Heart right ventricle (tissue), 16 donors: ENCODE results near the gene SMYD3. TPM values are rescaled to one million over a fixed set of nuclear protein-coding genes. Genes with fewer than 3 reads are reported as not detected.
"Not testable (repeated sequence)": the region's sequence is repeated elsewhere in the genome, so short reads cannot be mapped to it uniquely, and the experiment has no call there.

Source experiments
- ATAC-seq, 8 donors: fragments of 200-7000 bp; cut with Tn5 transposase; one replicate each; pipeline ENCODE4 v1.9.1; 2020; ENCODE audit warnings: mild to moderate bottlenecking in 8 of 8, moderate library complexity in 8 of 8, moderate number of reproducible peaks in 1 of 8
- DNase-seq, 2 donors: peaks; one replicate each; pipeline ENCODE4 v3.0.0-alpha.2; 2020
- H3K27ac ChIP-seq, 10 donors: fragments of 200-600 bp; sonication (generic) in 2 of 10; one replicate each; pipeline versions ENCODE4 v1.5.0 to v1.8.0; 2020 to 2022; ENCODE audit warnings: mild to moderate bottlenecking in 3 of 10
- H3K27me3 ChIP-seq, 7 donors: fragments of 200-600 bp; one replicate each; pipeline ENCODE4 v1.8.0; 2021 to 2022; ENCODE audit warnings: mild to moderate bottlenecking in 2 of 7
- H3K36me3 ChIP-seq, 9 donors: fragments of 200-600 bp; sonication (generic) in 1 of 9; one replicate each; pipeline versions ENCODE4 v1.5.0 to v1.8.0; 2020 to 2022; ENCODE audit warnings: mild to moderate bottlenecking in 2 of 9
- H3K4me1 ChIP-seq, 9 donors: fragments of 200-600 bp; sonication (generic) in 1 of 9; one replicate each; pipeline versions ENCODE4 v1.5.0 to v1.8.0; 2020 to 2022; ENCODE audit warnings: mild to moderate bottlenecking in 4 of 9
- H3K4me3 ChIP-seq, 10 donors: fragments of 200-600 bp; sonication (generic) in 2 of 10; one replicate each; pipeline versions ENCODE4 v1.5.0 to v1.8.0; 2020 to 2022; ENCODE audit warnings: mild to moderate bottlenecking in 7 of 10, moderate library complexity in 2 of 10
- H3K9me3 ChIP-seq, 11 donors: fragments of 200-600 bp in 10 of 11; sonication (generic) in 2 of 11; one replicate each; pipeline versions ENCODE4 v1.5.0 to v1.8.0; 2013 to 2022; ENCODE audit warnings: mild to moderate bottlenecking in 2 of 11, control low read depth in 1 of 11, moderate library complexity in 1 of 11
- CTCF ChIP-seq, 9 donors: fragments of 200-600 bp; sonication (generic) in 2 of 9; IDR thresholded peaks; one replicate each; pipeline versions ENCODE4 v1.5.0 to v1.8.0; 2021 to 2022; ENCODE audit warnings: antibody characterized with exemption in 9 of 9, mild to moderate bottlenecking in 5 of 9, moderate library complexity in 1 of 9
- WGBS, 2 donors: extraction: QIAGEN DNeasy Blood & Tissue Kit; methylation state at CpG; one replicate each; pipeline ENCODE4 v1.1.7; 2013; ENCODE audit warnings: inconsistent platforms in 1 of 2; 5-methylcytosine and 5-hydroxymethylcytosine counted together
- intact Hi-C, 10 donors: fragments of 100-400 bp; cut with DNase I; formaldehyde crosslinking; loops; one replicate each; pipeline versions ENCODE4 v1.11.1 to v1.14.2; 2022
- polyA plus RNA-seq, 2 donors: library from polyadenylated mRNA; stranded (reverse); fragments of 200-250 nt; gene quantifications; one replicate each; pipeline ENCODE4 v1.2.3, GENCODE V29; 2013
- total RNA-seq, 10 donors: library from RNA; stranded (reverse); fragmentation: NEBNext Ultra II Directional in 3 of 10; extraction: Animal tissue kit (Norgen Biotek cat#: 25700) in 3 of 10; gene quantifications; one replicate each; pipeline versions ENCODE4 v1.2.1 to v1.2.4, GENCODE V29; 2021 to 2023
- donor health status: Arrhythmogenic right ventricular cardiomyopathy.
- donor health status: ischemic (EF 13 %, LVEDD 7.1; RV severe dilation, severe dysfunction).
- donor health status: healthy with polysubstance abuse.
- donor health status: DM: no; HTN: yes; CAD: no.
- donor health status: DM: no; HTN: no; CAD: no.
- donor health status: ischemic (EF 25% LVEDD 6.9; RV normal size, moderate dysfunction).
- donor health status: ischemic (EF 25% LVEDD 5.7; RV mildly dilated, moderate dysfunction).
- donor health status: healthy.
- donor health status: DM: yes; HTN: yes; CAD: no.
- donor health status: Ischemic cardiomyopathy.
- donor health status: ischemic (EF 35%, LVEDD 5.7; RV mildly dilated, moderate dysfunction).
- donor health status: nonischemic (EF 11% LVEDD 7.7; RV severe dilation, severe dysfunction).
- donor health status: DM: yes; HTN: yes; CAD: no.
- donor health status: PGD.
- donor health status: ischemic (EF 29% LVEDD 5.4; RV normal size, mild dysfunction).
- donor health status: nonischemic (EF 23%, LVEDD 6.1; RV moderate dilation, normal function).

SMYD3 gene
- total and polyA plus RNA-seq, 12 donors, result 5.9 to 13.9 (median 8.1) TPM

- no peaks in the 10 kb centered on the region for H3K4me1 ChIP-seq
- no peak for DNase-seq
- peaks cover 0 to 15% (median 5%) of the 10 kb centered on the region in 11 donors for H3K9me3 ChIP-seq
- no peaks in the 10 kb centered on the region for H3K36me3 ChIP-seq
- H3K4me3 ChIP-seq, result no peak overlapping the region
- ATAC-seq, result no peak
- WGBS, 2 donors, result 38 to 78% methylated on average over 1 of the region's 1 CpG
- no peak overlapping the region for H3K27ac ChIP-seq
- intact Hi-C loops, result no loop called here
- no peak for TF ChIP-seq CTCF (IDR thresholded peaks at IDR 0.05)
- no peaks in the 10 kb centered on the region for H3K27me3 ChIP-seq
Measured at GRCh38 chr1:246077476-246077875, 429.6 kb downstream of the SMYD3 start.

GRCh38 chr1:246074421-246074820 is 432.7 kb downstream of the SMYD3 start:
- H3K9me3 ChIP-seq, result peaks cover 0 to 4% (median 0%) of the 10 kb centered on the region in 11 donors
- ATAC-seq (no peak), DNase-seq (no peak)
- no peaks in the 10 kb centered on the region for H3K4me1 ChIP-seq
- no peak overlapping the region for H3K27ac ChIP-seq
- no peak for TF ChIP-seq CTCF (IDR thresholded peaks at IDR 0.05)
- no peak overlapping the region for H3K4me3 ChIP-seq
- no peaks in the 10 kb centered on the region for H3K36me3 ChIP-seq
- H3K27me3 ChIP-seq, result no peaks in the 10 kb centered on the region
- intact Hi-C loops, result no loop called here
- WGBS, 2 donors, result 94 to 95% methylated on average over 2 of the region's 2 CpGs

GRCh38 chr1:246072456-246072955 is 434.6 kb downstream of the SMYD3 start:
- no peak for DNase-seq
- H3K27ac ChIP-seq, result no peak overlapping the region
- no peaks in the 10 kb centered on the region for H3K27me3 ChIP-seq
- no peaks in the 10 kb centered on the region for H3K36me3 ChIP-seq
- no peak for TF ChIP-seq CTCF (IDR thresholded peaks at IDR 0.05)
- intact Hi-C loops, result no loop called here
- H3K4me1 ChIP-seq, result peaks cover 0 to 3% (median 0%) of the 10 kb centered on the region in 9 donors
- 81 to 86% methylated on average over 5 of the region's 5 CpGs for WGBS, 2 donors
- H3K9me3 ChIP-seq, result peaks cover 0 to 4% (median 0%) of the 10 kb centered on the region in 11 donors
- no peak overlapping the region for H3K4me3 ChIP-seq
- ATAC-seq, result no peak

GRCh38 chr1:246071981-246072380 is 435.1 kb downstream of the SMYD3 start:
- ATAC-seq, intact Hi-C loops, H3K4me1 ChIP-seq, DNase-seq, H3K4me3 ChIP-seq, H3K36me3 ChIP-seq, H3K9me3 ChIP-seq, H3K27me3 ChIP-seq, H3K27ac ChIP-seq: not testable (repeated sequence)
- WGBS, 2 donors, result 53 to 62% methylated on average over 14 of the region's 15 CpGs

- H3K9me3 ChIP-seq, H3K27ac ChIP-seq, H3K36me3 ChIP-seq, H3K4me1 ChIP-seq, ATAC-seq, DNase-seq, H3K27me3 ChIP-seq, intact Hi-C loops, H3K4me3 ChIP-seq: not testable (repeated sequence)
- 54 to 56% methylated on average over 11 of the region's 11 CpGs for WGBS, 2 donors
Measured at GRCh38 chr1:246071561-246071960, 435.5 kb downstream of the SMYD3 start.
